Heart right ventricle (tissue), 16 donors: Measurements from ENCODE around the gene C3orf20. TPM values are rescaled to one million over a fixed set of nuclear protein-coding genes. Genes with fewer than 3 reads are reported as not detected.

ENCODE experiments used
- ATAC-seq, 8 donors: fragments of 200-7000 bp; cut with Tn5 transposase; one replicate each; pipeline ENCODE4 v1.9.1; 2020; ENCODE audit warnings: mild to moderate bottlenecking in 8 of 8, moderate library complexity in 8 of 8, moderate number of reproducible peaks in 1 of 8
- DNase-seq, 2 donors: peaks; one replicate each; pipeline ENCODE4 v3.0.0-alpha.2; 2020
- H3K27ac ChIP-seq, 10 donors: fragments of 200-600 bp; sonication (generic) in 2 of 10; one replicate each; pipeline versions ENCODE4 v1.5.0 to v1.8.0; 2020 to 2022; ENCODE audit warnings: mild to moderate bottlenecking in 3 of 10
- H3K27me3 ChIP-seq, 7 donors: fragments of 200-600 bp; one replicate each; pipeline ENCODE4 v1.8.0; 2021 to 2022; ENCODE audit warnings: mild to moderate bottlenecking in 2 of 7
- H3K36me3 ChIP-seq, 9 donors: fragments of 200-600 bp; sonication (generic) in 1 of 9; one replicate each; pipeline versions ENCODE4 v1.5.0 to v1.8.0; 2020 to 2022; ENCODE audit warnings: mild to moderate bottlenecking in 2 of 9
- H3K4me1 ChIP-seq, 9 donors: fragments of 200-600 bp; sonication (generic) in 1 of 9; one replicate each; pipeline versions ENCODE4 v1.5.0 to v1.8.0; 2020 to 2022; ENCODE audit warnings: mild to moderate bottlenecking in 4 of 9
- H3K4me3 ChIP-seq, 10 donors: fragments of 200-600 bp; sonication (generic) in 2 of 10; one replicate each; pipeline versions ENCODE4 v1.5.0 to v1.8.0; 2020 to 2022; ENCODE audit warnings: mild to moderate bottlenecking in 7 of 10, moderate library complexity in 2 of 10
- H3K9me3 ChIP-seq, 11 donors: fragments of 200-600 bp in 10 of 11; sonication (generic) in 2 of 11; one replicate each; pipeline versions ENCODE4 v1.5.0 to v1.8.0; 2013 to 2022; ENCODE audit warnings: mild to moderate bottlenecking in 2 of 11, control low read depth in 1 of 11, moderate library complexity in 1 of 11
- WGBS, 2 donors: extraction: QIAGEN DNeasy Blood & Tissue Kit; methylation state at CpG; one replicate each; pipeline ENCODE4 v1.1.7; 2013; ENCODE audit warnings: inconsistent platforms in 1 of 2; 5-methylcytosine and 5-hydroxymethylcytosine counted together
- intact Hi-C, 10 donors: fragments of 100-400 bp; cut with DNase I; formaldehyde crosslinking; loops; one replicate each; pipeline versions ENCODE4 v1.11.1 to v1.14.2; 2022
- long read RNA-seq, 3 donors: library from polyadenylated mRNA; unstranded; transcript quantifications; one replicate each; pipeline ENCODE4 v2.0.0, GENCODE V29; 2020 to 2021
- polyA plus RNA-seq, 2 donors: library from polyadenylated mRNA; stranded (reverse); fragments of 200-250 nt; gene quantifications; one replicate each; pipeline ENCODE4 v1.2.3, GENCODE V29; 2013
- total RNA-seq, 10 donors: library from RNA; stranded (reverse); fragmentation: NEBNext Ultra II Directional in 3 of 10; extraction: Animal tissue kit (Norgen Biotek cat#: 25700) in 3 of 10; gene quantifications; one replicate each; pipeline versions ENCODE4 v1.2.1 to v1.2.4, GENCODE V29; 2021 to 2023
- TF ChIP-seq, protein P1 (sequence below), 9 donors: fragments of 200-600 bp; sonication (generic) in 2 of 9; IDR thresholded peaks; one replicate each; pipeline versions ENCODE4 v1.5.0 to v1.8.0; 2021 to 2022; ENCODE audit warnings: antibody characterized with exemption in 9 of 9, mild to moderate bottlenecking in 5 of 9, moderate library complexity in 1 of 9
- donor health status: Arrhythmogenic right ventricular cardiomyopathy.
- donor health status: ischemic (EF 13 %, LVEDD 7.1; RV severe dilation, severe dysfunction).
- donor health status: healthy with polysubstance abuse.
- donor health status: DM: no; HTN: yes; CAD: no.
- donor health status: DM: no; HTN: no; CAD: no.
- donor health status: ischemic (EF 25% LVEDD 6.9; RV normal size, moderate dysfunction).
- donor health status: ischemic (EF 25% LVEDD 5.7; RV mildly dilated, moderate dysfunction).
- donor health status: healthy.
- donor health status: DM: yes; HTN: yes; CAD: no.
- donor health status: Ischemic cardiomyopathy.
- donor health status: ischemic (EF 35%, LVEDD 5.7; RV mildly dilated, moderate dysfunction).
- donor health status: nonischemic (EF 11% LVEDD 7.7; RV severe dilation, severe dysfunction).
- donor health status: DM: yes; HTN: yes; CAD: no.
- donor health status: PGD.
- donor health status: ischemic (EF 29% LVEDD 5.4; RV normal size, mild dysfunction).
- donor health status: nonischemic (EF 23%, LVEDD 6.1; RV moderate dilation, normal function).

C3orf20 gene
- total RNA-seq (under 1 TPM in 5 of 10 donors, not detected in 5; 0.10 to 0.36 (median 0.16) TPM), polyA plus RNA-seq (not detected)
- long read RNA-seq, donor 1, result 0 reads
- long read RNA-seq, donor 2, result 0 reads
- long read RNA-seq, donor 3, partial matches to known transcripts, result 0 of 1 reads
- long read RNA-seq, donor 3, other reads (novel, unspliced or antisense), result 1 of 1 reads

DNA sequence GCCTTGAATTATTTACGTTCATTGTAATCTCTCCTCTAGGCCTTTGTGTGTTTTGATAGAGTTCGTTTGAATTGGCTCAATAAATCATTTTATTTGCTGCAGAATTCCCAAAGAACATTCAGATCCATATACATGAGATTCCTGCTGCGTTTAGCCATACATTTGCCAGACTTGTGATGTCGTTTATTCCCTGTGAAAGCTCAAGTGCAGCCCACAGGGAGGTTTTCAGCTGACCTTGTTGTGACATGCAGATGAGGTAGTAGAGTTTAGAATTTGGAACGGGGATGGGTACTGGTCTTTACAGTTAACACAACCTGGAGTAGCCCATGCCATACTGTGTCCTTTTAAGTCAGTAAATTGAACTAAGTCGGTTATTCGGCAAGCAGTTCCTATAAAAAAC is at the start of gene C3orf20:
Gene C3orf20 (plus strand): TSS at position 301 of the 400 bp plus-strand sequence. CDS start 7,573 bp downstream, outside the sequence.
- no peak within 1 kb of the TSS for H3K27ac ChIP-seq
- DNase-seq (no peak), ATAC-seq (no peak)
- H3K4me3 ChIP-seq, result no peak within 1 kb of the TSS
- no peaks in the 10 kb centered on the region for H3K27me3 ChIP-seq
- H3K4me1 ChIP-seq, result no peaks in the 10 kb centered on the region
- peaks cover 0 to 45% (median 31%) of the 10 kb centered on the region in 9 donors for H3K36me3 ChIP-seq
- TF ChIP-seq, protein P1, sequence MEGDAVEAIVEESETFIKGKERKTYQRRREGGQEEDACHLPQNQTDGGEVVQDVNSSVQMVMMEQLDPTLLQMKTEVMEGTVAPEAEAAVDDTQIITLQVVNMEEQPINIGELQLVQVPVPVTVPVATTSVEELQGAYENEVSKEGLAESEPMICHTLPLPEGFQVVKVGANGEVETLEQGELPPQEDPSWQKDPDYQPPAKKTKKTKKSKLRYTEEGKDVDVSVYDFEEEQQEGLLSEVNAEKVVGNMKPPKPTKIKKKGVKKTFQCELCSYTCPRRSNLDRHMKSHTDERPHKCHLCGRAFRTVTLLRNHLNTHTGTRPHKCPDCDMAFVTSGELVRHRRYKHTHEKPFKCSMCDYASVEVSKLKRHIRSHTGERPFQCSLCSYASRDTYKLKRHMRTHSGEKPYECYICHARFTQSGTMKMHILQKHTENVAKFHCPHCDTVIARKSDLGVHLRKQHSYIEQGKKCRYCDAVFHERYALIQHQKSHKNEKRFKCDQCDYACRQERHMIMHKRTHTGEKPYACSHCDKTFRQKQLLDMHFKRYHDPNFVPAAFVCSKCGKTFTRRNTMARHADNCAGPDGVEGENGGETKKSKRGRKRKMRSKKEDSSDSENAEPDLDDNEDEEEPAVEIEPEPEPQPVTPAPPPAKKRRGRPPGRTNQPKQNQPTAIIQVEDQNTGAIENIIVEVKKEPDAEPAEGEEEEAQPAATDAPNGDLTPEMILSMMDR (IDR thresholded peaks at IDR 0.05), result no peak
- WGBS, 2 donors, result 82 to 83% methylated on average over 7 of the region's 7 CpGs
- peaks cover 0 to 4% (median 0%) of the 10 kb centered on the region in 11 donors for H3K9me3 ChIP-seq
- intact Hi-C loops, result loop anchor here (1.0 to 5.0 kb wide), 8 partner anchors 102 to 247 kb away; no protein-coding TSS in a partner anchor

- Histone ChIP-seq H3K4me3 (no peak overlapping the region), H3K9me3 (peaks cover 0 to 10% (median 0%) of the 10 kb centered on the region in 11 donors), H3K27me3 (peaks cover 0 to 5% (median 0%) of the 10 kb centered on the region in 7 donors), H3K27ac (no peak overlapping the region), H3K36me3 (no peaks in the 10 kb centered on the region), H3K4me1 (peaks cover 0 to 11% (median 4%) of the 10 kb centered on the region in 9 donors)
- ATAC-seq (no peak), DNase-seq (no peak)
- intact Hi-C loops, result no loop called here
- TF ChIP-seq, protein P1 (IDR thresholded peaks at IDR 0.05), result no peak
- WGBS, 2 donors, result 78 to 79% methylated on average over 6 of the region's 6 CpGs
These were observed 49.5 kb upstream of the C3orf20 start for GRCh38 chr3:14625443-14625842.

DNA sequence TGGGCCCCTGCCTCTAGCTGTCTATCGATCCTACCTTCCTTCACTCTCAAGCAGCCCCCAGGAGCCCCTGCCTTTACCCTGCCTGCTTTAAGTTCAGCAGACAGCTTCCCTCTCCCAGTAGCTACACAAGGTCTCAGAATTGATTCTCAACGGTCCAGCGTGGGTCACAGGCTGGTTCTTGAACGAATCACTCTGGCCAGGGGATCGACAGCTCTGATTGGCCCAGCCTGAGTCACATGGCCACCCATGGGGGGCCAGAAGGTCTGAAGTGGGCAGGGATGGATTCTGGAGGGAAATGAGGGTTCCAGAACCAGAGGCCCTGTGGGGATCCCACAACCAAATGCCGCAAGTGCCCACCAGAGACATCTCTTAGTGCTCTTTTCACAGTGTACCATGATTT is 47.1 kb upstream of the C3orf20 start:
- Histone ChIP-seq H3K4me1 (peaks cover 0 to 10% (median 4%) of the 10 kb centered on the region in 9 donors), H3K4me3 (no peak overlapping the region), H3K27me3 (peaks cover 0 to 5% (median 0%) of the 10 kb centered on the region in 7 donors), H3K36me3 (no peaks in the 10 kb centered on the region), H3K27ac (no peak overlapping the region), H3K9me3 (peaks cover 0 to 10% (median 0%) of the 10 kb centered on the region in 11 donors)
- WGBS, 2 donors, result 79 to 85% methylated on average over 6 of the region's 6 CpGs
- DNase-seq (no peak), ATAC-seq (no peak)
- TF ChIP-seq, protein P1 (IDR thresholded peaks at IDR 0.05), result no peak
- intact Hi-C loops, result no loop called here

DNA sequence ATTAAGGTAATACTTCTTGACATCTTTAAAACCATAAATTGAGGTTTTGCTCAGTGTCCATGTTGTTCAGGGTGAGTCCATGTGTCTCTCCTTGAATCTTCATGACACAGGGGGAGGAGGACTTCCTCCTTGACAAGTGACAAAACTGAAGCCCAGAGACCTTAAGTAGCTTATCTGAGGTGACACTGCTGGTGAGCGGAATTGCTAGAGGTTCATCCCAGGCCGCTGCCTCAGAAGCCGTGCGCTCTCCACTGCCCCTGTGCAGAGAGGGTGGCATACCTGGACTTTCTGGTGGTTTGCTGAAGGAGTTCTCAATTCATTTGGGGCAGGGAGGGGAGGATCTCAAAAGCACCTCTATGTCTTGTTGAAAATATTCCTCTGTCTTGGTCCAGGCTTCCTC is 46.5 kb upstream of the C3orf20 start:
- peaks cover 0 to 5% (median 0%) of the 10 kb centered on the region in 7 donors for H3K27me3 ChIP-seq
- no peak overlapping the region for H3K4me3 ChIP-seq
- no peaks in the 10 kb centered on the region for H3K36me3 ChIP-seq
- ATAC-seq (no peak), DNase-seq (no peak)
- WGBS, 2 donors, result 69 to 72% methylated on average over 4 of the region's 4 CpGs
- peaks cover 0 to 10% (median 0%) of the 10 kb centered on the region in 11 donors for H3K9me3 ChIP-seq
- intact Hi-C loops, result no loop called here
- peaks cover 0 to 6% (median 2%) of the 10 kb centered on the region in 9 donors for H3K4me1 ChIP-seq
- TF ChIP-seq, protein P1 (IDR thresholded peaks at IDR 0.05), result no peak
- H3K27ac ChIP-seq, result no peak overlapping the region
